ENCODE measurements around the gene PC.

PC gene

DNA sequence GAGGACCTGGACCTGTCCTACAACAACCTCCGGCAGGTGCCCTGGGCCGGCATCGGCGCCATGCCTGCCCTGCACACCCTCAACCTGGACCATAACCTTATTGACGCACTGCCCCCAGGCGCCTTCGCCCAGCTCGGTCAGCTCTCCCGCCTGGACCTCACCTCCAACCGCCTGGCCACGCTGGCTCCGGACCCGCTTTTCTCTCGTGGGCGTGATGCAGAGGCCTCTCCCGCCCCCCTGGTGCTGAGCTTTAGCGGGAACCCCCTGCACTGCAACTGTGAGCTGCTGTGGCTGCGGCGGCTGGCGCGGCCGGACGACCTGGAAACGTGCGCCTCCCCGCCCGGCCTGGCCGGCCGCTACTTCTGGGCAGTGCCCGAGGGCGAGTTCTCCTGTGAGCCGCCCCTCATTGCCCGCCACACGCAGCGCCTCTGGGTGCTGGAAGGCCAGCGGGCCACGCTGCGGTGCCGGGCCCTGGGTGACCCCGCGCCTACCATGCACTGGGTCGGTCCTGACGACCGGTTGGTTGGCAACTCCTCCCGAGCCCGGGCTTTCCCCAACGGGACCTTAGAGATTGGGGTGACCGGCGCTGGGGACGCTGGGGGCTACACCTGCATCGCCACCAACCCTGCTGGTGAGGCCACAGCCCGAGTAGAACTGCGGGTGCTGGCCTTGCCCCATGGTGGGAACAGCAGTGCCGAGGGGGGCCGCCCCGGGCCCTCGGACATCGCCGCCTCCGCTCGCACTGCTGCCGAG, 99.8 kb downstream of the PC start:
- TF ChIP-seq SNAI2 (CRISPR knock-in tag; IDR thresholded peaks at IDR 0.05) (no peak), ESRRG (CRISPR knock-in tag; IDR thresholded peaks at IDR 0.05) (no peak), ZNF70 (CRISPR knock-in tag; IDR thresholded peaks at IDR 0.05) (no peak), ZFP30 (CRISPR knock-in tag; IDR thresholded peaks at IDR 0.05) (no peak), ZNF565 (CRISPR knock-in tag; conservative IDR thresholded peaks at IDR 0.05; ENCODE audit: low read depth) (no peak), GLIS3 (CRISPR knock-in tag; IDR thresholded peaks at IDR 0.05) (no peak), CSDC2 (CRISPR knock-in tag; IDR thresholded peaks at IDR 0.05) (no peak), TOX (CRISPR knock-in tag; IDR thresholded peaks at IDR 0.05; ENCODE audit: borderline replicate concordance) (no peak), ZC3H10 (CRISPR knock-in tag; IDR thresholded peaks at IDR 0.05) (no peak), ZFP3 (CRISPR knock-in tag; IDR thresholded peaks at IDR 0.05) (no peak)
- TF ChIP-seq, protein P1, sequence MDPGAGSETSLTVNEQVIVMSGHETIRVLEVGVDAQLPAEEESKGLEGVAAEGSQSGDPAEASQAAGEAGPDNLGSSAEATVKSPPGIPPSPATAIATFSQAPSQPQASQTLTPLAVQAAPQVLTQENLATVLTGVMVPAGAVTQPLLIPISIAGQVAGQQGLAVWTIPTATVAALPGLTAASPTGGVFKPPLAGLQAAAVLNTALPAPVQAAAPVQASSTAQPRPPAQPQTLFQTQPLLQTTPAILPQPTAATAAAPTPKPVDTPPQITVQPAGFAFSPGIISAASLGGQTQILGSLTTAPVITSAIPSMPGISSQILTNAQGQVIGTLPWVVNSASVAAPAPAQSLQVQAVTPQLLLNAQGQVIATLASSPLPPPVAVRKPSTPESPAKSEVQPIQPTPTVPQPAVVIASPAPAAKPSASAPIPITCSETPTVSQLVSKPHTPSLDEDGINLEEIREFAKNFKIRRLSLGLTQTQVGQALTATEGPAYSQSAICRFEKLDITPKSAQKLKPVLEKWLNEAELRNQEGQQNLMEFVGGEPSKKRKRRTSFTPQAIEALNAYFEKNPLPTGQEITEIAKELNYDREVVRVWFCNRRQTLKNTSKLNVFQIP (CRISPR knock-in tag; IDR thresholded peaks at IDR 0.05; ENCODE audit: borderline replicate concordance, low read depth) = no peak
- ATAC-seq = no peak

DNA sequence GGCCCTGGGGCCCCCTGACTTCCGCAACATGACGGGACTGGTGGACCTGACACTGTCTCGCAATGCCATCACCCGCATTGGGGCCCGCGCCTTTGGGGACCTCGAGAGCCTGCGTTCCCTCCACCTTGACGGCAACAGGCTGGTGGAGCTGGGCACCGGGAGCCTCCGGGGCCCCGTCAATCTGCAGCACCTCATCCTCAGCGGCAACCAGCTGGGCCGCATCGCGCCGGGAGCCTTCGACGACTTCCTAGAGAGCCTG, 100.3 kb downstream of the PC start:
- no peak for ATAC-seq
- TF ChIP-seq ZNF8 (CRISPR knock-in tag; IDR thresholded peaks at IDR 0.05) (no peak), TOX (CRISPR knock-in tag; IDR thresholded peaks at IDR 0.05; ENCODE audit: borderline replicate concordance) (no peak), ZFP3 (CRISPR knock-in tag; IDR thresholded peaks at IDR 0.05) (no peak), ARNTL (CRISPR knock-in tag; IDR thresholded peaks at IDR 0.05; ENCODE audit: borderline replicate concordance, low read depth) (no peak), ZFP30 (CRISPR knock-in tag; IDR thresholded peaks at IDR 0.05) (no peak), ZNF565 (CRISPR knock-in tag; conservative IDR thresholded peaks at IDR 0.05; ENCODE audit: low read depth) (no peak), GLIS3 (CRISPR knock-in tag; IDR thresholded peaks at IDR 0.05) (no peak), PPARA (CRISPR knock-in tag; IDR thresholded peaks at IDR 0.05; ENCODE audit: borderline replicate concordance) (no peak), ZC3H10 (CRISPR knock-in tag; IDR thresholded peaks at IDR 0.05) (no peak), ZNF70 (CRISPR knock-in tag; IDR thresholded peaks at IDR 0.05) (no peak), CSDC2 (CRISPR knock-in tag; IDR thresholded peaks at IDR 0.05) (no peak), SNAI2 (CRISPR knock-in tag; IDR thresholded peaks at IDR 0.05) (no peak), TCF4 (CRISPR knock-in tag; IDR thresholded peaks at IDR 0.05; ENCODE audit: borderline replicate concordance) (no peak), ISL1 (CRISPR knock-in tag; IDR thresholded peaks at IDR 0.05) (no peak), OSR1 (CRISPR knock-in tag; IDR thresholded peaks at IDR 0.05) (no peak), RARB (CRISPR knock-in tag; IDR thresholded peaks at IDR 0.05) (no peak)
- TF ChIP-seq, protein P2, sequence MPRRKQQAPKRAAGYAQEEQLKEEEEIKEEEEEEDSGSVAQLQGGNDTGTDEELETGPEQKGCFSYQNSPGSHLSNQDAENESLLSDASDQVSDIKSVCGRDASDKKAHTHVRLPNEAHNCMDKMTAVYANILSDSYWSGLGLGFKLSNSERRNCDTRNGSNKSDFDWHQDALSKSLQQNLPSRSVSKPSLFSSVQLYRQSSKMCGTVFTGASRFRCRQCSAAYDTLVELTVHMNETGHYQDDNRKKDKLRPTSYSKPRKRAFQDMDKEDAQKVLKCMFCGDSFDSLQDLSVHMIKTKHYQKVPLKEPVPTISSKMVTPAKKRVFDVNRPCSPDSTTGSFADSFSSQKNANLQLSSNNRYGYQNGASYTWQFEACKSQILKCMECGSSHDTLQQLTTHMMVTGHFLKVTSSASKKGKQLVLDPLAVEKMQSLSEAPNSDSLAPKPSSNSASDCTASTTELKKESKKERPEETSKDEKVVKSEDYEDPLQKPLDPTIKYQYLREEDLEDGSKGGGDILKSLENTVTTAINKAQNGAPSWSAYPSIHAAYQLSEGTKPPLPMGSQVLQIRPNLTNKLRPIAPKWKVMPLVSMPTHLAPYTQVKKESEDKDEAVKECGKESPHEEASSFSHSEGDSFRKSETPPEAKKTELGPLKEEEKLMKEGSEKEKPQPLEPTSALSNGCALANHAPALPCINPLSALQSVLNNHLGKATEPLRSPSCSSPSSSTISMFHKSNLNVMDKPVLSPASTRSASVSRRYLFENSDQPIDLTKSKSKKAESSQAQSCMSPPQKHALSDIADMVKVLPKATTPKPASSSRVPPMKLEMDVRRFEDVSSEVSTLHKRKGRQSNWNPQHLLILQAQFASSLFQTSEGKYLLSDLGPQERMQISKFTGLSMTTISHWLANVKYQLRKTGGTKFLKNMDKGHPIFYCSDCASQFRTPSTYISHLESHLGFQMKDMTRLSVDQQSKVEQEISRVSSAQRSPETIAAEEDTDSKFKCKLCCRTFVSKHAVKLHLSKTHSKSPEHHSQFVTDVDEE (CRISPR knock-in tag; IDR thresholded peaks at IDR 0.05) = no peak
- TF ChIP-seq, protein P1 (CRISPR knock-in tag; IDR thresholded peaks at IDR 0.05; ENCODE audit: borderline replicate concordance, low read depth) = no peak
- TF ChIP-seq, protein P3, sequence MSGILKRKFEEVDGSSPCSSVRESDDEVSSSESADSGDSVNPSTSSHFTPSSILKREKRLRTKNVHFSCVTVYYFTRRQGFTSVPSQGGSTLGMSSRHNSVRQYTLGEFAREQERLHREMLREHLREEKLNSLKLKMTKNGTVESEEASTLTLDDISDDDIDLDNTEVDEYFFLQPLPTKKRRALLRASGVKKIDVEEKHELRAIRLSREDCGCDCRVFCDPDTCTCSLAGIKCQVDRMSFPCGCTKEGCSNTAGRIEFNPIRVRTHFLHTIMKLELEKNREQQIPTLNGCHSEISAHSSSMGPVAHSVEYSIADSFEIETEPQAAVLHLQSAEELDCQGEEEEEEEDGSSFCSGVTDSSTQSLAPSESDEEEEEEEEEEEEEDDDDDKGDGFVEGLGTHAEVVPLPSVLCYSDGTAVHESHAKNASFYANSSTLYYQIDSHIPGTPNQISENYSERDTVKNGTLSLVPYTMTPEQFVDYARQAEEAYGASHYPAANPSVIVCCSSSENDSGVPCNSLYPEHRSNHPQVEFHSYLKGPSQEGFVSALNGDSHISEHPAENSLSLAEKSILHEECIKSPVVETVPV (CRISPR knock-in tag; IDR thresholded peaks at IDR 0.05) = no peak

DNA sequence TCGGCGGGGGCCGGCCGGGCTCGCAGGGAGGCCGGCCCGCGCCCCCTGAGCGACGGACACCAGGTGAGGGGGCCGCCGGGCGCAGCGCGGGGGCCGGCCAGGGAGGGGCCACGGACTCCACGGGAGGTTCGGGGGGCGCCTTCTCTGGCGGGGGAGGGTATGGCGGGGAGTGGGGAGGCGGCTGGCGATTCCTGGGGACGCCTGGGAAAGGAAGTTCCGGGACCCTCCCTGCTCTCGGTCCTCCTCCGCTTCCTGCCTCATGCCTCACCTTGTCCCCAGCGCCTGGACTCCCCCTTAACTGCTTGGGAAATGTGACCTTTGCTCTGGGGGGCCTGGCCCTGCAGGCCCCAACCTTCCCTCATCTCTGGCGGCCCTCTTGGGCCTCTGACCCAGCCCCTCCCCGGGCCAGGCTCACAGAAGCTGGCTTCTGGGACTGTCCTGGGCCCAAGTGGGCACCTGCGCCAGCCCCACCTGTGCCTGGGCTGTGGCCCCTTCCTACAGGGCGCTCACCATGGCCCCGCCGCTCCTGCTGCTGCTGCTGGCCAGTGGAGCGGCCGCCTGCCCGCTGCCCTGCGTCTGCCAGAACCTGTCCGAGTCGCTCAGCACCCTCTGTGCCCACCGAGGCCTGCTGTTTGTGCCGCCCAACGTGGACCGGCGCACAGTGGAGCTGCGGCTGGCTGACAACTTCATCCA, 100.8 kb downstream of the PC start:
- no peak for ATAC-seq
- TF ChIP-seq GLIS3 (CRISPR knock-in tag; IDR thresholded peaks at IDR 0.05) (no peak), CSDC2 (CRISPR knock-in tag; IDR thresholded peaks at IDR 0.05) (no peak)
- TF ChIP-seq, protein P4, sequence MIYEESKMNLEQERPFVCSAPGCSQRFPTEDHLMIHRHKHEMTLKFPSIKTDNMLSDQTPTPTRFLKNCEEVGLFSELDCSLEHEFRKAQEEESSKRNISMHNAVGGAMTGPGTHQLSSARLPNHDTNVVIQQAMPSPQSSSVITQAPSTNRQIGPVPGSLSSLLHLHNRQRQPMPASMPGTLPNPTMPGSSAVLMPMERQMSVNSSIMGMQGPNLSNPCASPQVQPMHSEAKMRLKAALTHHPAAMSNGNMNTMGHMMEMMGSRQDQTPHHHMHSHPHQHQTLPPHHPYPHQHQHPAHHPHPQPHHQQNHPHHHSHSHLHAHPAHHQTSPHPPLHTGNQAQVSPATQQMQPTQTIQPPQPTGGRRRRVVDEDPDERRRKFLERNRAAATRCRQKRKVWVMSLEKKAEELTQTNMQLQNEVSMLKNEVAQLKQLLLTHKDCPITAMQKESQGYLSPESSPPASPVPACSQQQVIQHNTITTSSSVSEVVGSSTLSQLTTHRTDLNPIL (CRISPR knock-in tag; IDR thresholded peaks at IDR 0.05; ENCODE audit: low read depth) = no peak
- TF ChIP-seq, protein P1 (CRISPR knock-in tag; IDR thresholded peaks at IDR 0.05; ENCODE audit: borderline replicate concordance, low read depth) = no peak
